MM.1S (cell line): Measurements from ENCODE around the gene DLX5.

Source experiments
- DNase-seq: peaks from one replicate; pipeline ENCODE4 v3.0.0-alpha.2; 2015
- H2AFZ ChIP-seq: fragments of 300-600 bp; sonication (generic); 2 replicates; pipeline ENCODE4 v1.6.0; 2016; ENCODE audit warnings: antibody characterized with exemption, low read length
- H3F3A ChIP-seq: fragments of 300-600 bp; sonication (generic); 2 replicates; pipeline ENCODE4 v1.6.1; 2016; ENCODE audit warnings: mild to moderate bottlenecking, antibody characterized with exemption, low read length, moderate library complexity, mixed read lengths; ENCODE audit not compliant: insufficient read depth
- H3K27ac ChIP-seq: fragments of 300-600 bp; sonication (generic); 2 replicates; pipeline ENCODE4 v1.5.1; 2016; ENCODE audit warnings: mild to moderate bottlenecking, low read length
- H3K27me3 ChIP-seq: fragments of 300-600 bp; sonication (generic); replicated peaks from 2 replicates; pipeline ENCODE4 v1.6.0; 2016; ENCODE audit warnings: low read length; ENCODE audit not compliant: insufficient read depth
- H3K36me3 ChIP-seq: fragments of 300-600 bp; sonication (generic); replicated peaks from 2 replicates; pipeline ENCODE4 v1.6.1; 2016; ENCODE audit warnings: mild to moderate bottlenecking, low read length, mixed read lengths; ENCODE audit not compliant: insufficient read depth
- H3K4me1 ChIP-seq: fragments of 300-600 bp; sonication (generic); 2 replicates; pipeline ENCODE4 v1.6.1; 2016; ENCODE audit warnings: low read length, mixed read lengths
- H3K4me2 ChIP-seq: fragments of 300-600 bp; sonication (generic); 2 replicates; pipeline ENCODE4 v1.6.0; 2016; ENCODE audit warnings: low read depth, low read length
- H3K4me3 ChIP-seq: fragments of 300-600 bp; sonication (generic); 2 replicates; pipeline ENCODE4 v1.5.1; 2016; ENCODE audit warnings: low read length, mixed read lengths
- H3K79me2 ChIP-seq: fragments of 300-600 bp; sonication (generic); 2 replicates; pipeline ENCODE4 v1.6.1; 2016; ENCODE audit warnings: mixed run types, low read length, mixed read lengths
- H3K9ac ChIP-seq: fragments of 300-600 bp; sonication (generic); 2 replicates; pipeline ENCODE4 v1.6.1; 2016; ENCODE audit warnings: low read length, mixed read lengths
- H3K9me2 ChIP-seq: fragments of 300-600 bp; sonication (generic); replicated peaks from 2 replicates; pipeline ENCODE4 v1.6.1; 2016; ENCODE audit warnings: mild to moderate bottlenecking, low read length, mixed read lengths; ENCODE audit not compliant: insufficient read depth
- H3K9me3 ChIP-seq: fragments of 300-600 bp; sonication (generic); replicated peaks from 2 replicates; pipeline ENCODE4 v1.6.1; 2016; ENCODE audit warnings: mild to moderate bottlenecking, low read length, mixed read lengths; ENCODE audit not compliant: insufficient read depth
- H4K20me1 ChIP-seq: fragments of 300-600 bp; sonication (generic); 2 replicates; pipeline ENCODE4 v1.6.1; 2016; ENCODE audit warnings: mild to moderate bottlenecking, low read length, moderate library complexity, mixed read lengths; ENCODE audit not compliant: insufficient read depth
- CTCF ChIP-seq: fragments of 300-600 bp; sonication (generic); IDR thresholded peaks from 2 replicates; pipeline ENCODE4 v1.5.1; 2016; ENCODE audit warnings: antibody characterized with exemption, low read length, mixed read lengths
- EZH2 ChIP-seq: fragments of 300-600 bp; sonication (generic); optimal IDR thresholded peaks from 2 replicates; pipeline ENCODE3; 2017; ENCODE audit warnings: low read depth, mild to moderate bottlenecking, antibody characterized with exemption, low read length, mixed read lengths
- EZH2phosphoT487 ChIP-seq: fragments of 300-600 bp; sonication (generic); IDR thresholded peaks from 2 replicates; pipeline ENCODE4 v1.6.1; 2018; ENCODE audit warnings: antibody characterized with exemption, low read length

Gene DLX5

GRCh38 chr7:97014145-97014750 lies 10.4 kb downstream of the DLX5 start:
- Histone ChIP-seq H4K20me1 (no peaks in the 10 kb centered on the region), H3F3A (no peaks in the 10 kb centered on the region), H2AFZ (no peak overlapping the region), H3K9me3 (no peaks in the 10 kb centered on the region), H3K9ac (no peak overlapping the region), H3K4me3 (no peak overlapping the region), H3K4me2 (no peak overlapping the region), H3K79me2 (no peaks in the 10 kb centered on the region), H3K27ac (no peak overlapping the region), H3K4me1 (no peaks in the 10 kb centered on the region), H3K9me2 (no peaks in the 10 kb centered on the region), H3K27me3 (peaks cover 24% of the 10 kb centered on the region), H3K36me3 (no peaks in the 10 kb centered on the region)
- no peak for DNase-seq
- TF ChIP-seq EZH2 (no peak), EZH2phosphoT487 (no peak), CTCF (no peak)

- H3K79me2 ChIP-seq, result no peaks in the 10 kb centered on the region
- no peak overlapping the region for H3K9ac ChIP-seq
- DNase-seq, result no peak
- no peak overlapping the region for H3K27ac ChIP-seq
- peaks cover 19% of the 10 kb centered on the region for H3K27me3 ChIP-seq
- H2AFZ ChIP-seq, result no peak overlapping the region
- no peak for TF ChIP-seq EZH2
- no peak for TF ChIP-seq CTCF
- TF ChIP-seq EZH2phosphoT487, result no peak
- H3K9me3 ChIP-seq, result no peaks in the 10 kb centered on the region
- no peaks in the 10 kb centered on the region for H3K4me1 ChIP-seq
- no peaks in the 10 kb centered on the region for H4K20me1 ChIP-seq
- H3K4me3 ChIP-seq, result no peak overlapping the region
- no peaks in the 10 kb centered on the region for H3F3A ChIP-seq
- H3K4me2 ChIP-seq, result no peak overlapping the region
- H3K9me2 ChIP-seq, result no peaks in the 10 kb centered on the region
- no peaks in the 10 kb centered on the region for H3K36me3 ChIP-seq
Measured at GRCh38 chr7:97013845-97014134, 10.8 kb downstream of the DLX5 start.

- Histone ChIP-seq H3K9me3 (no peaks in the 10 kb centered on the region), H3K36me3 (no peaks in the 10 kb centered on the region), H3K9me2 (no peaks in the 10 kb centered on the region), H3K4me3 (no peak overlapping the region), H3K79me2 (no peaks in the 10 kb centered on the region), H2AFZ (no peak overlapping the region), H3K27me3 (peaks cover 17% of the 10 kb centered on the region), H3K9ac (no peak overlapping the region), H4K20me1 (no peaks in the 10 kb centered on the region), H3K4me1 (no peaks in the 10 kb centered on the region), H3F3A (no peaks in the 10 kb centered on the region), H3K27ac (no peak overlapping the region), H3K4me2 (no peak overlapping the region)
- no peak for TF ChIP-seq CTCF
- no peak for DNase-seq
Measured at GRCh38 chr7:97013134-97013844, 11.3 kb downstream of the DLX5 start.
